ENCODE results near the gene SYNPR.

DNA sequence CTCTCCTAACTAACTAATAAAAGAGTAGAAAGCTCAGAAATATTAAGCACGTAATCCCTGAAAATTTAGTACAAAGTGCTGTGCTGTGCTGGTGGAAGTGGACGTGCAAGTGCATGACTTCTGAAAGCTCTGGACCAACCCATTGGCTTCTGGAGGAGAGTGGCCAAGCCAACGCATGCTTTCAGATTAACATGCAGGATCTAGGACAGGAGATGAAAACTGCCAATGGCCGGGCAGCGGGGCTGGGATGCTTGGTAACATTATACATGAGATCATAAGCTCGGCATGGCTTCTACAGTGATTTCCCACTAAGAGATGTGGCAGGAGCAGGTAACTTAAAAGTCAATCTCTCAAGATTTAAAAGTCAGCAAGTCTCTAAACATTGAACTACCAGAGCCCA, 203.5 kb downstream of the SYNPR start:
- TF ChIP-seq, protein P1, sequence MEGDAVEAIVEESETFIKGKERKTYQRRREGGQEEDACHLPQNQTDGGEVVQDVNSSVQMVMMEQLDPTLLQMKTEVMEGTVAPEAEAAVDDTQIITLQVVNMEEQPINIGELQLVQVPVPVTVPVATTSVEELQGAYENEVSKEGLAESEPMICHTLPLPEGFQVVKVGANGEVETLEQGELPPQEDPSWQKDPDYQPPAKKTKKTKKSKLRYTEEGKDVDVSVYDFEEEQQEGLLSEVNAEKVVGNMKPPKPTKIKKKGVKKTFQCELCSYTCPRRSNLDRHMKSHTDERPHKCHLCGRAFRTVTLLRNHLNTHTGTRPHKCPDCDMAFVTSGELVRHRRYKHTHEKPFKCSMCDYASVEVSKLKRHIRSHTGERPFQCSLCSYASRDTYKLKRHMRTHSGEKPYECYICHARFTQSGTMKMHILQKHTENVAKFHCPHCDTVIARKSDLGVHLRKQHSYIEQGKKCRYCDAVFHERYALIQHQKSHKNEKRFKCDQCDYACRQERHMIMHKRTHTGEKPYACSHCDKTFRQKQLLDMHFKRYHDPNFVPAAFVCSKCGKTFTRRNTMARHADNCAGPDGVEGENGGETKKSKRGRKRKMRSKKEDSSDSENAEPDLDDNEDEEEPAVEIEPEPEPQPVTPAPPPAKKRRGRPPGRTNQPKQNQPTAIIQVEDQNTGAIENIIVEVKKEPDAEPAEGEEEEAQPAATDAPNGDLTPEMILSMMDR (IDR thresholded peaks at IDR 0.05), result no peak
- no peak for TF ChIP-seq POLR2A (IDR thresholded peaks at IDR 0.05)

Measured in right lobe of liver (tissue), 4 donors.